ENCODE results near the gene FAF1. TPM values are rescaled to one million over a fixed set of nuclear protein-coding genes. Genes with fewer than 3 reads are reported as not detected.

Gene FAF1
- total and polyA plus RNA-seq, 7 donors: 27.5 to 59.3 (median 53.9) TPM

DNA sequence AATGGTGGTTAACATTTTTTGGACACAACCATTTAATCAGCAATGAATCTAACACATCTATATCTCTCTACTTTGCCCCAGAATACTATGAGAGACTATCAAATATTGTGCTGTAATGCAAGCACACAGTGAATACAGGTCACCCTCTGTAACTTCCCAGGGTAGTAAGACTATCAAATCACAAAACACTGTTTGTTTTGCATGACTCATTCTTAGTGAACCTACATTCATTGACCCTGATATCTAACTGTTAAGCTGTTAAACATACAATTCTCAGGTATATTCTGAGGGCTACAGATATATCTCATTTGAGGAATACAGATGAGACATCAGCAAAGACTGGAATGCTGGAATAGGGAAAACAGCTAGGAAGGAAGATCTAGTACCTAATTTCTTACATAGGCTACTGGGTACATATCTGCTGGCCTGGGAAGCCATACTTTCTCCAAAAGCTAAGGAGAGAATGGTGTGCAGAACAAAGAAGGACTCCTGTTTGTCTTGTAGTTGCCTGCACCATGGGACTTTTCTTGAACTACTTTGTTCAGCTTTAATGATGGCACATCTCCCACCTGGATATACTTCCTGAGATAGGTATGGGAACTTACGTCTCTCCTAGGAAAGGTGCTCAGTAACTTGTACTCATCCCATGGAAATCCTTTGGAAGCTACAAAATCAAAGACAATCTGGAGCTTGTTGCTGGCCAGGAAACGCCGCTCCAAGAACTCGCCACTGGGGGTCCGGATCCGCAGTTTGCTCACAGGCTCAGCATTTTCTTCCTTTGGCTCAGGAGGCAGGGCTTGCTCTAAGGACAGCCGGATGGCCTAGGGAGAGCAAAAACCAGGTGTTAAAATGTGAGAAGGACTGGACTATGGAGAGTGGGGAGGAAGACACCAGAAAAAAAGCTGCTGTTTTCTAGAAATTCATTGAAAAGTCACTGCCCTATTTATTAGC, 484.9 kb downstream of the FAF1 start:
- WGBS, 2 donors: 87 to 92% methylated on average over 7 of the region's 7 CpGs
- Histone ChIP-seq H3K9me3 (no peaks in the 10 kb centered on the region), H3K4me3 (no peak overlapping the region), H3K27me3 (no peaks in the 10 kb centered on the region), H3K36me3 (peaks cover 0 to 41% (median 7%) of the 10 kb centered on the region in 4 donors), H3K27ac (no peak overlapping the region), H3K4me1 (no peaks in the 10 kb centered on the region)
- intact Hi-C loops (cut with DNase I): no loop called here
- TF ChIP-seq CTCF (IDR thresholded peaks at IDR 0.05): no peak
- DNase-seq: no peak

DNA sequence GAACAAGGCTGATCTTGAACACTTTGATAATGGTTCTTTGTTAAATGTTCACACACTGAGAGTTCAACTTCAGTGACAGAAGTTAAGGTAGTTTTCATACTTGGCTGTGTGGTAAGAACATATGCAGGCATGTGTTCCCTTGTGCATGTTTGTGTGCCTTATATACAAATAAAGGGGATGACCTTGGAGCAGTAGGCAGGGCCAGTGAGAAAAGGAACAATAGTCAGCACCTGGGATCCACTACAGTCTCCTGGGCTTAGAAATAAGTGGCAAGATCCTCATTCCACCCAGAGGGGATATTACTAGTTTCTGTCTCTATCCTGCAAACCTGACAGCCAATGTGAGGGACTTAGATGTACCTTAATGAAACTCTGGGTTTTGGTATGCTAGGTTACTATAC, 486.6 kb downstream of the FAF1 start:
- TF ChIP-seq CTCF (IDR thresholded peaks at IDR 0.05) (no peak), EP300 (IDR thresholded peaks at IDR 0.05) (no peak), POLR2A (IDR thresholded peaks at IDR 0.05) (no peak), POLR2AphosphoS5 (IDR thresholded peaks at IDR 0.05) (no peak)
- no peaks in the 10 kb centered on the region for H3K27me3 ChIP-seq
- no peak overlapping the region for H3K4me3 ChIP-seq
- H3K36me3 ChIP-seq: peaks cover 0 to 41% (median 7%) of the 10 kb centered on the region in 4 donors
- intact Hi-C loops (cut with DNase I): no loop called here
- no peak overlapping the region for H3K27ac ChIP-seq
- no peaks in the 10 kb centered on the region for H3K9me3 ChIP-seq
- no peak for DNase-seq
- H3K4me1 ChIP-seq: no peaks in the 10 kb centered on the region

DNA sequence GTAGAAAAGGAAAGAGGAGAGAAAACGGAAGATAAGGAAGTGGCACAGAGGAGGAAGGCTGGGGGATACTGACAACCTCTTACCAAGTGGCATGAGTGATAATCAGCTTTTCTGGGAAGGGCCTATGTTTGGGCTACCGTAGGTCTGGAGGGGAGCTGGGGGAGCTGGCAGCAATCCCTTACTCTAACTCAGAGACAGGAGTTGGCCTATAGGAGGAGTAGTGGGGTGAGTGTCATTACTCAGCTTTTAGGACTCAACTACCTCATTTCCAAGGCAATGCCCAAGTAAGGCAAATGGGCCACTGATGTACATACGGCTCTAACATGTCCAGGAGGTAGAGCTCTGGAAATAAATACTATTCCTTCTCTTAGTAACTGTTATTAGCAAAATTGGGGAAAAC, 488.1 kb downstream of the FAF1 start:
- Histone ChIP-seq H3K36me3 (peaks cover 0 to 41% (median 7%) of the 10 kb centered on the region in 4 donors), H3K27ac (no peak overlapping the region), H3K4me3 (no peak overlapping the region), H3K4me1 (no peaks in the 10 kb centered on the region), H3K9me3 (no peaks in the 10 kb centered on the region), H3K27me3 (no peaks in the 10 kb centered on the region)
- intact Hi-C loops (cut with DNase I): no loop called here
- TF ChIP-seq POLR2AphosphoS5 (IDR thresholded peaks at IDR 0.05) (no peak), EP300 (IDR thresholded peaks at IDR 0.05) (no peak), POLR2A (IDR thresholded peaks at IDR 0.05) (no peak), CTCF (IDR thresholded peaks at IDR 0.05) (no peak)
- WGBS, 2 donors: 95 to 96% methylated on average over 3 of the region's 3 CpGs
- DNase-seq: no peak

- Histone ChIP-seq H3K9me3 (no peaks in the 10 kb centered on the region), H3K27ac (no peak overlapping the region), H3K27me3 (no peaks in the 10 kb centered on the region), H3K4me3 (no peak overlapping the region), H3K4me1 (no peaks in the 10 kb centered on the region), H3K36me3 (peaks cover 0 to 22% (median 3%) of the 10 kb centered on the region in 4 donors)
- no peak for TF ChIP-seq EP300 (IDR thresholded peaks at IDR 0.05)
- TF ChIP-seq CTCF (IDR thresholded peaks at IDR 0.05): no peak
- no peak for TF ChIP-seq POLR2AphosphoS5 (IDR thresholded peaks at IDR 0.05)
- TF ChIP-seq POLR2A (IDR thresholded peaks at IDR 0.05): no peak
- intact Hi-C loops (cut with DNase I): no loop called here
- no peak for DNase-seq
- 29 to 77% methylated on average over 2 of the region's 2 CpGs for WGBS, 2 donors
These were observed 497.1 kb downstream of the FAF1 start for GRCh38 chr1:50462964-50463363.
